GM19240 (cell line): ENCODE measurements around the gene NDUFB4.
"Not testable (repeated sequence)": the region's sequence is repeated elsewhere in the genome, so short reads cannot be mapped to it uniquely, and the experiment has no call there.

ENCODE experiments used
- DNase-seq: peaks from one replicate; pipeline ENCODE4 v3.0.0; 2011; ENCODE audit warnings: low spot score; ENCODE audit not compliant: insufficient read length

NDUFB4 gene

GRCh38 chr3:120637851-120638559 is 41.9 kb downstream of the NDUFB4 start:
- no peak for DNase-seq

DNA sequence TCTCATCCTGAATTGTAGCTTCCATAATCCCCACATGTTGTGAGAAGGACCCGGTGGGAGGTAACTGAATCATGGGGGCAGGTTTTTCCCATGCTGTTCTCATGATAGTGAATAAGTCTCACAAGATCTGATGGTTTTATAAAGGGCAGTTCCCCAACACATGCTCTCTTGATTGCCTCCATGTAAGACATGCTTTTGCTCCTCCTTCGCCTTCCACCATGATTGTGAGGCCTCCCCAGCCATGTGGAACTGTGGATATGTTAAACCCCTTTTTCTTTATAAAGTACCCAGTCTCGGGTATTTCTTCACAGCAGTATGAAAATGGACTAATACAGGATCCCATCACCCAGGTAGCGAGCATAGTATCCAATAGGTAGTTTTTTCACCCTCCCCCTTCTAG is 42.7 kb downstream of the NDUFB4 start:
- not testable (repeated sequence) for DNase-seq

DNA sequence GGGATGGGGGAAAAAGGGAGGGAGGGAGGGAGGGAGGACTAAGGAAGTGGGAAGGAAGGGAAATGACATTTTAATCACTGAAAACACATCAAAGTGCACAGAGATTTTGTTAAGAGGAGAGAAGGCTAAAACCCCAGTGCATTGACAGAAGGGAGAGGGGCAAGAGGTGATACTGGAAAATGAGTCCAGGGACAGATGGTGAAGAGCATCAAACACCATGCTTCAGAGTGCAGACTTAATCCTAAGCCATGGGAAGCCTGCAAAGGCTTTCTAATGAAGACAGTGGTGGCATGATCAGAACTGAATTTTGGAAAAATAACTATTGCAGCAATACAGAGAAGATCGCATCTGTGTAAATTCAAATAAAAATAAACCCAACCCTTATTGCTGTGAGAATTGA is 44.1 kb downstream of the NDUFB4 start:
- DNase-seq, result no peak

- no peak for DNase-seq
These were observed 45.6 kb downstream of the NDUFB4 start for GRCh38 chr3:120641696-120642246.

DNA sequence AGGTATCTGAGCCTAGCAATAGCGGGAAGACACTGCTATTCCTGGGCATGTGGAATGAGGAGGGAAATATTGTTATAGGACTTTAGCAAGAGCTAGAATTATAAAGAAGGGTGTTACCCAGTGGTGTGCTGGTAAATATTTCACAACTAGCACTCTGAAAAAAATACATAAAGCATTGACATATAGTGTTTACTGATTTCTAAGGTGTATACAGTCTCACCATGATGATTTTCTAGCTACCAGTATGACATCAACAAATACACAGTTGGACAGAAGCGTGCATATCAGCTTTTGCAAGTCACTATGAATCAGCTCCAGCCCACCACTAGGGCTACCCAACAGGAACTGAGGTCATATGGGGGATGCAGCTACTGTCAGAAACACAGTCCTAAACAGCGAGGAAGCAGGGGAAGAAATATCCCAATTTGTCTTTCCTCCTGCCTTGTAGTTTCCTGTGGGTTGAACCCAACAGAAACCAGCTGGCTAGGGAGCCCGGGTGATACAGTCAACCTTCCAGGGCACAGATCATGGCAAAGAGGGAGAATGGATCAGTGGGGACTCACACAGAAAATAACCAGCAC is 46.3 kb downstream of the NDUFB4 start:
- DNase-seq, result no peak

DNA sequence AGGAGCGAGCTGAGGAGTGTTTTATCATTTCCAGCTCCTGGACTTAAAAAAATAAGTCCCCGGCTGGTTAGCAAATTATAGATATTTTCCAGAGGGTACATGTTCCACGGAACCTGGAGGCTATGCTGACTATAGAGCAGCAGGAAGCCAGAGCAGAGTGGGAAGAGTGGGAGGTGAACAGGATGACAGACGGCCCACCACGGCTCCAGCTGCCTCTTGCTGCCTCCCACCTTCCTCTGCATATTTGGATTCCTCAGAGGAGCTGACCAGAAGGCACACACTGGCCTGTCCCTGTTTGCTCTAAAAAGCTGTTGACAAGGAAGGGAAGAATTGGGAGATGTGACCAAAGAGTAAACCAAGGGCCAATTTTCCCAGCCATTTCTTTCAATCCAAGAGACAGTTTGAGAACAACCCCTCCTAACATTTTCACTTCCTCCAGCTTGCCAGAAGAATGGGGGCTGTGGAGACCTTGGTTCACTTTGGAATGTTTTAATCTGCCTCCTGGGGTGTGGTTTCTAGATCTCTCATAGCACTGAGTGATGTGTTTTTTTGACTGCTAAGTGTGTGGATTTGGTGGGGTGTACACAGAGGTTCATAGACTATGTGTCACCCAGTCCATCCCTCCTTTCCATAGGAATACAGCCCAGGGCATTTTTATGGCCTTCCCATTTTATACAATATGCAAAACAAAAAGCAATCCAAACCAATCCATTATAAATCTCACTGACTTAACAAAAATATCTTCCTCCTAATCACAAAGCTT is 49.1 kb downstream of the NDUFB4 start:
- DNase-seq, result no peak

DNA sequence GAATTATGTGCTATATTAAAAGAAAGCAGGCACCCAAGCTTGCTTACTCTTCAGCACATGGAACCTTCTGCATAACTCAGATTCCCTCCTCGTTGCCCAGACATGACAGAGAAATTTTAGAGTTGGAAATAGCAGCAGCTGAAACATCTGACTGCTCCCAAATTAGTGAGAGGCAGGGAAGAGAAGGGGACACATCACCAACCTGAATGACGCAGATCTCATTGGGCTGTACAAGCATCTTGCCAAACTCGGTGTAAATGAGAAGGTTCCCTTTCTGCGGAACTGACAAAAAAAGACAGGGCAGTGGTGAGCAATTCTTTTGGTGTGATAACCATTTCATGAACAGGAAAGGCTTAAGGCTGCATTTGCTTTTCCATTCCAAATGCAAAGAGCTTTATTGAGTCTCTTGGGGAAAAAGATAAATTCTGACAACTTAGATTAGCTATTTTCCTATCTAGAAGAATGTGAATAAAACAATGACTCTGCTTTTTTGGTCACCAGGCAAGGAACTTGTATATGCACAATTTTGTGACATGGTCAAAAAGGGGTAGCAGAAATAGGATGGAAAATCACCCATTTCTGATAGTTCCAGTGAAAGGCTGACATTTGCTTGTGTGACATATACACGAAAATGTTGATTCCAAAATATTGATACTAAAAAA is 50.8 kb downstream of the NDUFB4 start:
- DNase-seq, result no peak

- DNase-seq, result no peak
These were observed 52.2 kb downstream of the NDUFB4 start for GRCh38 chr3:120648290-120648689.

- DNase-seq, result no peak
These were observed 53.7 kb downstream of the NDUFB4 start for GRCh38 chr3:120649830-120650233.

DNA sequence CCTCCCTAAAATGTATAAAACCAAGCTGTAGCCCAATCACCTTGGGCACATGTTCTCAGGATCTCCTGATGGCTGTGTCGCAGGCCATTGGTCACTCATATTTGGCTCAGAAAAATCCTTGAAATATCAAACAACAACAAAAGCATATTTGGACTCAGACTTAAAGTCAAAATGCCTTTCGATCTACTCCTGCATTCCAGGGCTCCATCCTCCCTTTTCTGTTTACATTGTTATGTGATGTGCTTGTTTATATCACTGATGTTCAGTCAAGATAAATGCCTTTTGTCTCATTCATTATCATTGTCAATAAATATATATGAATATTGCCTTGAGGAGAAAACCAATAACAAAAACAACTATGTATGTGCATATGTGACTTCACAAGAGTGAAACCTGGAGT is 54.2 kb downstream of the NDUFB4 start:
- DNase-seq, result no peak
